Naive thymus-derived CD4-positive, alpha-beta T cell (primary cell): ENCODE data around the gene PLEKHA5. TPM values are rescaled to one million over a fixed set of nuclear protein-coding genes. Genes with fewer than 3 reads are reported as not detected.

ENCODE experiments used
- ATAC-seq: fragments of 150-1000 bp; cut with Tn5 transposase; 2 replicates; pipeline ENCODE4 v1.10.0; 2021; ENCODE audit warnings: mild to moderate bottlenecking, moderate library complexity
- CTCF ChIA-PET: fragments of 350-600 bp; sonication (Branson Sonifier 250); formaldehyde crosslinking; loops from one replicate; lab custom pipeline; 2021; ENCODE audit warnings: antibody characterized with exemption; lab: Charles Lee
- POLR2A ChIA-PET: fragments of 350-600 bp; sonication (Branson Sonifier 250); formaldehyde crosslinking; loops from one replicate; lab custom pipeline; 2021; ENCODE audit warnings: antibody characterized with exemption, inconsistent platforms; lab: Charles Lee
- DNase-seq, 9 donors: peaks; one replicate each; pipeline versions ENCODE4 v3.0.0 to v3.0.0-alpha.2; 2020 to 2022; ENCODE audit warnings: mixed read lengths in 1 of 9
- H3K27ac ChIP-seq: one replicate; pipeline ENCODE4 v1.7.0; 2013; ENCODE audit warnings: mild to moderate bottlenecking, low read depth, low read length, moderate library complexity
- H3K27me3 ChIP-seq, 2 donors: one replicate each; pipeline ENCODE4 v1.7.0; 2013; ENCODE audit warnings: low read length in 2 of 2, mild to moderate bottlenecking in 2 of 2, moderate library complexity in 2 of 2; ENCODE audit not compliant: control insufficient read depth in 2 of 2, insufficient read depth in 2 of 2
- H3K36me3 ChIP-seq, 3 experiments: 1 replicate in 2 of 3; 2 replicates in 1 of 3; pipeline ENCODE4 v1.7.0; 2013; ENCODE audit warnings: low read length in 3 of 3, mild to moderate bottlenecking in 3 of 3, moderate library complexity in 1 of 3; ENCODE audit not compliant: insufficient read depth in 3 of 3, control insufficient read depth in 2 of 3
- H3K4me1 ChIP-seq, 2 donors: one replicate each; pipeline ENCODE4 v1.7.0; 2013; ENCODE audit warnings: low read length in 2 of 2, mild to moderate bottlenecking in 2 of 2, moderate library complexity in 1 of 2; ENCODE audit not compliant: control insufficient read depth in 2 of 2, insufficient read depth in 2 of 2
- H3K4me3 ChIP-seq: 2 replicates; pipeline ENCODE4 v1.7.0; 2013; ENCODE audit warnings: mild to moderate bottlenecking, low read length
- H3K9me3 ChIP-seq, 3 experiments: 1 replicate in 2 of 3; 2 replicates in 1 of 3; pipeline ENCODE4 v1.7.0; 2013; ENCODE audit warnings: low read length in 3 of 3; ENCODE audit not compliant: control insufficient read depth in 2 of 3
- H3K27ac Mint-ChIP-seq, 9 donors: one replicate each; pipeline ENCODE4 v1.8.0; 2020 to 2022; ENCODE audit warnings: mixed read lengths in 9 of 9, mild to moderate bottlenecking in 8 of 9, moderate library complexity in 5 of 9, inconsistent platforms in 2 of 9
- H3K27me3 Mint-ChIP-seq, 5 donors: one replicate each; pipeline ENCODE4 v1.8.0; 2021 to 2022; ENCODE audit warnings: mixed read lengths in 5 of 5, mild to moderate bottlenecking in 1 of 5
- H3K36me3 Mint-ChIP-seq, 5 donors: one replicate each; pipeline ENCODE4 v1.8.0; 2020 to 2022; ENCODE audit warnings: mixed read lengths in 5 of 5, mild to moderate bottlenecking in 3 of 5, inconsistent platforms in 1 of 5
- H3K4me1 Mint-ChIP-seq, 7 donors: one replicate each; pipeline ENCODE4 v1.8.0; 2020 to 2022; ENCODE audit warnings: mixed read lengths in 7 of 7, mild to moderate bottlenecking in 3 of 7, inconsistent platforms in 1 of 7
- H3K4me3 Mint-ChIP-seq, 10 donors: one replicate each; pipeline ENCODE4 v1.8.0; 2020 to 2022; ENCODE audit warnings: mild to moderate bottlenecking in 10 of 10, mixed read lengths in 10 of 10, moderate library complexity in 6 of 10, inconsistent platforms in 2 of 10
- H3K9me3 Mint-ChIP-seq, 11 donors: one replicate each; pipeline ENCODE4 v1.8.0; 2020 to 2022; ENCODE audit warnings: mixed read lengths in 11 of 11, mild to moderate bottlenecking in 4 of 11, inconsistent platforms in 1 of 11, moderate library complexity in 1 of 11
- intact Hi-C, 2 donors: fragments of 100-400 bp; cut with micrococcal nuclease; formaldehyde crosslinking; loops; one replicate each; pipeline ENCODE4 v1.15.1; 2023
- polyA plus RNA-seq, 2 donors: library from polyadenylated mRNA; unstranded; fragments of 300-500 nt; fragmentation: Illumina TruSeq; gene quantifications; one replicate each; pipeline ENCODE4 v1.2.3, GENCODE V29; 2021
- total RNA-seq, 6 experiments: library from RNA in 5 of 6; stranded (reverse) in 5 of 6; gene quantifications; 1 replicate in 5 of 6; 2 replicates in 1 of 6; pipeline ENCODE4 v1.2.3 and lab custom pipeline; 2021 to 2026

Gene PLEKHA5
- total and polyA plus RNA-seq, 7 experiments from 2014 or later, result 0.32 to 5.3 (median 1.3) TPM

GRCh38 chr12:19404242-19404880 lies 274.8 kb downstream of the PLEKHA5 start:
- DNase-seq (peak in 6 of 9 donors; percentile 16 to 46 (median 34)), ATAC-seq (peak; percentile 85)
- Mint-ChIP-seq H3K4me3 (peak overlapping the region; percentile 55 to 83 (median 64)), H3K36me3 (peaks cover 0 to 7% (median 4%) of the 10 kb centered on the region in 5 donors), H3K4me1 (peaks cover 6 to 24% (median 16%) of the 10 kb centered on the region in 7 donors), H3K9me3 (peaks cover 2 to 16% (median 8%) of the 10 kb centered on the region in 11 donors), H3K27ac (peak overlapping the region; percentile 75 to 93 (median 88)), H3K27me3 (no peaks in the 10 kb centered on the region)
- H3K4me3 ChIP-seq, result peak overlapping the region; percentile 34
- no peaks in the 10 kb centered on the region for H3K9me3 ChIP-seq
- no peaks in the 10 kb centered on the region for H3K27me3 ChIP-seq
- peak overlapping the region; percentile 33 for H3K27ac ChIP-seq
- no peaks in the 10 kb centered on the region for H3K36me3 ChIP-seq
- intact Hi-C loops, result loop anchor here in 1 of 2 donors (1.0 kb wide), 1 partner anchor 35 kb away; the partner anchor contains the start of gene AEBP2
- CTCF ChIA-PET, result no interaction called here
- H3K4me1 ChIP-seq, result peaks cover 5 to 19% of the 10 kb centered on the region in 2 donors
- POLR2A ChIA-PET, result no interaction called here

- H3K27ac Mint-ChIP-seq, result no peak overlapping the region
- Histone ChIP-seq H3K4me1 (peaks cover 0 to 6% of the 10 kb centered on the region in 2 donors), H3K4me3 (no peak overlapping the region), H3K27ac (no peak overlapping the region), H3K27me3 (no peaks in the 10 kb centered on the region), H3K36me3 (no peaks in the 10 kb centered on the region), H3K9me3 (no peaks in the 10 kb centered on the region)
- peaks cover 0 to 11% (median 3%) of the 10 kb centered on the region in 11 donors for H3K9me3 Mint-ChIP-seq
- ATAC-seq, result no peak
- ChIA-PET CTCF (no interaction called here), POLR2A (no interaction called here)
- H3K36me3 Mint-ChIP-seq, result peaks cover 0 to 5% (median under 1%) of the 10 kb centered on the region in 5 donors
- no peak overlapping the region for H3K4me3 Mint-ChIP-seq
- peaks cover 0 to 10% (median 0%) of the 10 kb centered on the region in 5 donors for H3K27me3 Mint-ChIP-seq
- DNase-seq, result no peak
- intact Hi-C loops, result no loop called here
- H3K4me1 Mint-ChIP-seq, result peaks cover 0 to 10% (median 7%) of the 10 kb centered on the region in 7 donors
These were observed 279.8 kb downstream of the PLEKHA5 start for GRCh38 chr12:19409376-19409775.

GRCh38 chr12:19410211-19410610 lies 280.7 kb downstream of the PLEKHA5 start:
- ChIA-PET POLR2A (no interaction called here), CTCF (no interaction called here)
- Histone ChIP-seq H3K27me3 (no peaks in the 10 kb centered on the region), H3K9me3 (no peaks in the 10 kb centered on the region), H3K27ac (no peak overlapping the region), H3K4me3 (no peak overlapping the region), H3K36me3 (no peaks in the 10 kb centered on the region), H3K4me1 (no peaks in the 10 kb centered on the region)
- DNase-seq, result no peak
- Mint-ChIP-seq H3K4me3 (no peak overlapping the region), H3K27me3 (peaks cover 0 to 10% (median 0%) of the 10 kb centered on the region in 5 donors), H3K9me3 (peaks cover 0 to 8% (median 0%) of the 10 kb centered on the region in 11 donors), H3K36me3 (peaks cover 0 to 3% (median 0%) of the 10 kb centered on the region in 5 donors), H3K4me1 (peaks cover 0 to 6% (median 3%) of the 10 kb centered on the region in 7 donors), H3K27ac (no peak overlapping the region)
- ATAC-seq, result no peak
- intact Hi-C loops, result no loop called here

- H3K9me3 Mint-ChIP-seq, result peaks cover 0 to 5% (median 0%) of the 10 kb centered on the region in 11 donors
- intact Hi-C loops, result no loop called here
- H3K4me3 Mint-ChIP-seq, result no peak overlapping the region
- H3K4me1 ChIP-seq, result no peaks in the 10 kb centered on the region
- ChIA-PET POLR2A (no interaction called here), CTCF (no interaction called here)
- peaks cover 0 to 10% (median 0%) of the 10 kb centered on the region in 5 donors for H3K27me3 Mint-ChIP-seq
- no peak for DNase-seq
- H3K27ac ChIP-seq, result no peak overlapping the region
- H3K4me1 Mint-ChIP-seq, result peaks cover 0 to 6% (median 0%) of the 10 kb centered on the region in 7 donors
- H3K36me3 Mint-ChIP-seq, result peaks cover 0 to 3% (median 0%) of the 10 kb centered on the region in 5 donors
- no peaks in the 10 kb centered on the region for H3K36me3 ChIP-seq
- H3K27ac Mint-ChIP-seq, result no peak overlapping the region
- no peaks in the 10 kb centered on the region for H3K9me3 ChIP-seq
- no peak for ATAC-seq
- H3K4me3 ChIP-seq, result no peak overlapping the region
- H3K27me3 ChIP-seq, result no peaks in the 10 kb centered on the region
These were observed 281.2 kb downstream of the PLEKHA5 start for GRCh38 chr12:19410629-19411185.

GRCh38 chr12:19411234-19412204 lies 282.0 kb downstream of the PLEKHA5 start:
- peaks cover 0 to 4% (median 0%) of the 10 kb centered on the region in 11 donors for H3K9me3 Mint-ChIP-seq
- peaks cover 0 to 6% (median 0%) of the 10 kb centered on the region in 7 donors for H3K4me1 Mint-ChIP-seq
- Histone ChIP-seq H3K4me1 (no peaks in the 10 kb centered on the region), H3K4me3 (no peak overlapping the region), H3K9me3 (no peaks in the 10 kb centered on the region), H3K27me3 (no peaks in the 10 kb centered on the region), H3K36me3 (no peaks in the 10 kb centered on the region), H3K27ac (no peak overlapping the region)
- ATAC-seq (no peak), DNase-seq (no peak)
- peaks cover 0 to 10% (median 0%) of the 10 kb centered on the region in 5 donors for H3K27me3 Mint-ChIP-seq
- peaks cover 0 to 3% (median 0%) of the 10 kb centered on the region in 5 donors for H3K36me3 Mint-ChIP-seq
- POLR2A ChIA-PET, result interaction anchor here (0.6 kb wide), 1 partner anchor 46 kb away, joined by 3 read pairs; no protein-coding TSS in a partner anchor
- CTCF ChIA-PET, result interaction anchor here (0.6 kb wide), 1 partner anchor 178 kb away, joined by 3 read pairs; no protein-coding TSS in a partner anchor
- intact Hi-C loops, result no loop called here
- H3K4me3 Mint-ChIP-seq, result no peak overlapping the region
- H3K27ac Mint-ChIP-seq, result no peak overlapping the region

- H3K36me3 Mint-ChIP-seq, result peaks cover 0 to 3% (median 0%) of the 10 kb centered on the region in 5 donors
- H3K4me3 ChIP-seq, result no peak overlapping the region
- H3K4me3 Mint-ChIP-seq, result no peak overlapping the region
- no peaks in the 10 kb centered on the region for H3K4me1 ChIP-seq
- H3K9me3 ChIP-seq, result no peaks in the 10 kb centered on the region
- no peaks in the 10 kb centered on the region for H3K36me3 ChIP-seq
- CTCF ChIA-PET, result no interaction called here
- H3K4me1 Mint-ChIP-seq, result peaks cover 0 to 6% (median 0%) of the 10 kb centered on the region in 7 donors
- H3K27me3 Mint-ChIP-seq, result peaks cover 0 to 10% (median 0%) of the 10 kb centered on the region in 5 donors
- H3K27ac Mint-ChIP-seq, result no peak overlapping the region
- no peak overlapping the region for H3K27ac ChIP-seq
- POLR2A ChIA-PET, result no interaction called here
- ATAC-seq, result no peak
- no peaks in the 10 kb centered on the region for H3K27me3 ChIP-seq
- intact Hi-C loops, result no loop called here
- DNase-seq, result no peak
- H3K9me3 Mint-ChIP-seq, result no peaks in the 10 kb centered on the region
These were observed 283.3 kb downstream of the PLEKHA5 start for GRCh38 chr12:19412844-19413243.
